Loucy (cell line): ENCODE data around the gene TOLLIP.

Experiments used
- H2AFZ ChIP-seq: fragments of 200-600 bp; sonication (generic); 2 replicates; pipeline ENCODE4 v1.6.0; 2016; ENCODE audit warnings: antibody characterized with exemption, mild to moderate bottlenecking, low read length, moderate library complexity
- H3F3A ChIP-seq: fragments of 200-600 bp; 2 replicates; pipeline ENCODE4 v1.6.0; 2016; ENCODE audit warnings: antibody characterized with exemption, low read depth, mild to moderate bottlenecking
- H3K27me3 ChIP-seq: fragments of 200-600 bp; sonication (generic); 2 replicates; pipeline ENCODE4 v1.6.1; 2014; ENCODE audit warnings: low read length, mild to moderate bottlenecking; ENCODE audit not compliant: insufficient read depth, poor library complexity, severe bottlenecking
- H3K36me3 ChIP-seq: fragments of 200-600 bp; sonication (generic); 2 replicates; pipeline ENCODE4 v1.6.1; 2016; ENCODE audit warnings: low read length; ENCODE audit not compliant: insufficient read depth
- H3K4me1 ChIP-seq: fragments of 200-600 bp; sonication (generic); 2 replicates; pipeline ENCODE4 v1.5.1; 2014; ENCODE audit warnings: low read length, mild to moderate bottlenecking; ENCODE audit not compliant: insufficient read depth, poor library complexity, severe bottlenecking
- H3K4me2 ChIP-seq: fragments of 200-600 bp; sonication (generic); 2 replicates; pipeline ENCODE4 v1.6.0; 2014; ENCODE audit warnings: antibody characterized with exemption, low read length, low read depth, mild to moderate bottlenecking; ENCODE audit not compliant: poor library complexity, severe bottlenecking
- H3K4me3 ChIP-seq: fragments of 200-600 bp; sonication (generic); 2 replicates; pipeline ENCODE4 v1.5.1; 2014; ENCODE audit warnings: low read length, mild to moderate bottlenecking, mixed read lengths; ENCODE audit not compliant: poor library complexity, severe bottlenecking
- H3K79me2 ChIP-seq: fragments of 200-600 bp; sonication (generic); 2 replicates; pipeline ENCODE4 v1.6.1; 2014; ENCODE audit warnings: low read length; ENCODE audit not compliant: insufficient read depth
- H3K9ac ChIP-seq: fragments of 200-600 bp; sonication (generic); 2 replicates; pipeline ENCODE4 v1.6.0; 2014; ENCODE audit warnings: mild to moderate bottlenecking, low read depth, low read length, moderate library complexity; ENCODE audit not compliant: poor library complexity, severe bottlenecking
- H3K9me2 ChIP-seq: fragments of 200-600 bp; sonication (generic); replicated peaks from 2 replicates; pipeline ENCODE4 v1.6.1; 2016; ENCODE audit warnings: low read depth, low read length, mixed read lengths
- H3K9me3 ChIP-seq: fragments of 200-600 bp; sonication (generic); 2 replicates; pipeline ENCODE4 v1.6.1; 2014; ENCODE audit warnings: mild to moderate bottlenecking, antibody characterized with exemption, low read length, low read depth; ENCODE audit not compliant: insufficient read depth
- H4K20me1 ChIP-seq: fragments of 200-600 bp; sonication (generic); 2 replicates; pipeline ENCODE4 v1.6.0; 2014; ENCODE audit warnings: antibody characterized with exemption, low read length, mild to moderate bottlenecking; ENCODE audit not compliant: insufficient read depth, poor library complexity, severe bottlenecking
- CTCF ChIP-seq: fragments of 200-600 bp; sonication (generic); conservative IDR thresholded peaks from 2 replicates; pipeline ENCODE4 v1.5.1; 2014; ENCODE audit warnings: mild to moderate bottlenecking, antibody characterized with exemption, low read length
- EZH2phosphoT487 ChIP-seq: fragments of 200-600 bp; IDR thresholded peaks from 2 replicates; pipeline ENCODE4 v1.6.1; 2018; ENCODE audit warnings: antibody characterized with exemption, mild to moderate bottlenecking, moderate library complexity, borderline replicate concordance

Gene TOLLIP

DNA sequence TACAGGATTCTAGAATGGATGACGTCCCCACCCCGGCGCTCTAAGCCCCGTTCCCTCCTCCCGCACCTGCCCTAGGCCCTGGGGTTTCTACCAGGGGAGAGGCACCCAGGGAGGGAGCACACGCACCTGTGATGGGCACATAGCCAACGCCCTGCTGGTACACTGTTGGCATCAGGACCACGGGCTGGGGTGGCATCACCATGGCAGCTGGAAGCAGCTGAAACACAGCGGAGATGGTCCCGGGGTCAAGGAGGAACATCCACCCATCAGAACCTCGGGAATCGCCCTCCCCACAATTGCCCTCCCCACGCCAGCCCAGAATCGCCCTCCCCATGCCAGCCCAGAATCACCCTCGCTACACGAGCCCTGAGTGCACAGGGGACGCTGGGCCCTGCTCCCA lies 23.6 kb downstream of the TOLLIP start:
- no peak overlapping the region for H3K4me3 ChIP-seq
- H2AFZ ChIP-seq: no peak overlapping the region
- no peaks in the 10 kb centered on the region for H3K9me2 ChIP-seq
- peaks cover 74% of the 10 kb centered on the region; the same call in 1 of the 2 replicates for H3K36me3 ChIP-seq
- no peak overlapping the region for H3K9ac ChIP-seq
- H4K20me1 ChIP-seq: no peaks in the 10 kb centered on the region
- no peak overlapping the region for H3K4me2 ChIP-seq
- TF ChIP-seq EZH2phosphoT487: no peak
- no peak for TF ChIP-seq CTCF
- no peaks in the 10 kb centered on the region for H3K27me3 ChIP-seq
- H3F3A ChIP-seq: no peaks in the 10 kb centered on the region
- H3K9me3 ChIP-seq: no peaks in the 10 kb centered on the region
- no peaks in the 10 kb centered on the region for H3K4me1 ChIP-seq
- H3K79me2 ChIP-seq: no peaks in the 10 kb centered on the region

DNA sequence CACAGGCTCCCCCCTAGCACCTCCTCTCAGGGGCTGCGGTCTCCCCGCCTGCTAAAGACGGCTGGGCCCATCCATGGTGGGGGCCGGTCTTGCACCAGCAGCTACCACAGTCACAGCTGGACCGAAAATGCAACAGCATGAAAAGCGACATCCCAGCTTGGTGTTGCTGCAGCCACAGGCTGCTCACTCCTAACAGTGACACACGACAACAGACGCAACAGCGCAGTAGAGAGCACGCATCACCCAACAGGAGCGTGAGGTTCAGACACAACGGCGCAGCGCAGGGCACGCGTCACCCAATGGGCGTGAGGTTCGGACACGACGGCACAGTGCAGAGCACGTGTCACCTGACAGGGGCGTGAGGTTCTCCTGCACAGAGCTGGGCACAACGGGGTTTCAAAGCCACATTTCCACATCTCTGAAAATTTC lies 24.1 kb downstream of the TOLLIP start:
- Histone ChIP-seq H3K4me1 (no peaks in the 10 kb centered on the region), H4K20me1 (no peaks in the 10 kb centered on the region), H3K9me2 (no peaks in the 10 kb centered on the region), H3K27me3 (no peaks in the 10 kb centered on the region), H3K4me3 (no peak overlapping the region), H3K9me3 (no peaks in the 10 kb centered on the region), H3K79me2 (no peaks in the 10 kb centered on the region), H3K36me3 (peaks cover 69% of the 10 kb centered on the region; the same call in 1 of the 2 replicates), H2AFZ (no peak overlapping the region), H3K9ac (no peak overlapping the region), H3K4me2 (no peak overlapping the region), H3F3A (no peaks in the 10 kb centered on the region)
- TF ChIP-seq EZH2phosphoT487 (no peak), CTCF (no peak)

DNA sequence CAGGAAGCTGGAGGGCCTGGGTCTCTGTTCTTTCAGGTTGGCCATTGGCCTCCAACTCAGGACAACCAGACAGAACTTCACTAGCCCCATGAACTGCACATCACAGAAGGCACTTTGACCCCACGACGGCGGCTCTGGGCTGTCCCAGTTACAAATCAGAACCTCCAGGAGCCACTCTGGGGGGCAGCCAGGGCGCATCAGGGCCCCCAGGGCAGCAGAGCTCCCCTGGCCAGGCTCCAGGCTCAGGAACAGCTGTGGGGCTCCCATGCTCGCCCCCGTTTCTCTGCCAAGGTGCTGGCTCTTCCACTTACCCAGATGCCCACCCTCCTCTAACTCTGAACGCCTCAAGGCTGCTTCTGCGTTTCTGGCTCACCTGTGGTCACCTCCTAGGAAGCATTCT lies 25.5 kb downstream of the TOLLIP start:
- H3K4me1 ChIP-seq: no peaks in the 10 kb centered on the region
- H3K36me3 ChIP-seq: peaks cover 63% of the 10 kb centered on the region; the same call in 1 of the 2 replicates
- no peaks in the 10 kb centered on the region for H3F3A ChIP-seq
- no peak for TF ChIP-seq EZH2phosphoT487
- H3K79me2 ChIP-seq: no peaks in the 10 kb centered on the region
- H3K4me2 ChIP-seq: no peak overlapping the region
- H3K4me3 ChIP-seq: no peak overlapping the region
- H2AFZ ChIP-seq: no peak overlapping the region
- H3K9ac ChIP-seq: no peak overlapping the region
- H3K27me3 ChIP-seq: no peaks in the 10 kb centered on the region
- H4K20me1 ChIP-seq: no peaks in the 10 kb centered on the region
- H3K9me3 ChIP-seq: no peaks in the 10 kb centered on the region
- H3K9me2 ChIP-seq: no peaks in the 10 kb centered on the region

- no peak for TF ChIP-seq CTCF
- no peak for TF ChIP-seq EZH2phosphoT487
- Histone ChIP-seq H3K4me1 (no peaks in the 10 kb centered on the region), H3K9me3 (no peaks in the 10 kb centered on the region), H3K4me3 (no peak overlapping the region), H3F3A (no peaks in the 10 kb centered on the region), H2AFZ (no peak overlapping the region), H3K36me3 (peaks cover 55% of the 10 kb centered on the region; the same call in 1 of the 2 replicates), H3K9ac (no peak overlapping the region), H3K79me2 (no peaks in the 10 kb centered on the region), H3K27me3 (no peaks in the 10 kb centered on the region), H3K9me2 (no peaks in the 10 kb centered on the region), H3K4me2 (no peak overlapping the region), H4K20me1 (no peaks in the 10 kb centered on the region)
Measured at GRCh38 chr11:1283091-1283511, 26.3 kb downstream of the TOLLIP start.
